GM18520 (cell line): ENCODE measurements around the gene CARS1.

Experiments used
- ATAC-seq: cut with Tn5 transposase; IDR thresholded peaks from one replicate; pipeline ENCODE4 v1.9.1; 2021; ENCODE audit not compliant: unreplicated experiment

The CARS1 gene

GRCh38 chr11:2994336-2994730 lies 62.9 kb downstream of the CARS1 start:
- ATAC-seq: no peak

- ATAC-seq: no peak
Observed at GRCh38 chr11:2992997-2993325, 64.3 kb downstream of the CARS1 start.

GRCh38 chr11:2992234-2992996 lies 64.8 kb downstream of the CARS1 start, which contains the start of gene NAP1L4:
Gene NAP1L4 (minus strand): TSS chr11:2992329. CDS start chr11:2979220, 13,109 bp downstream.
- peak; percentile 84 for ATAC-seq

GRCh38 chr11:2991452-2992233 lies 65.6 kb downstream of the CARS1 start:
- ATAC-seq: no peak

- no peak for ATAC-seq
Observed at GRCh38 chr11:2990617-2991451, 66.4 kb downstream of the CARS1 start.

GRCh38 chr11:2989551-2989950 lies 67.7 kb downstream of the CARS1 start:
- no peak for ATAC-seq

- ATAC-seq: no peak
Observed at GRCh38 chr11:2989006-2989405, 68.2 kb downstream of the CARS1 start.

GRCh38 chr11:2987881-2988861 lies 69.1 kb downstream of the CARS1 start:
- no peak for ATAC-seq

- ATAC-seq: no peak
Observed at GRCh38 chr11:2983908-2984307, 73.3 kb downstream of the CARS1 start.

- ATAC-seq: no peak
Observed at GRCh38 chr11:2982214-2982613, 75.0 kb downstream of the CARS1 start.

GRCh38 chr11:2981130-2981529 lies 76.1 kb downstream of the CARS1 start:
- ATAC-seq: no peak

- ATAC-seq: no peak
Observed at GRCh38 chr11:2980168-2980840, 76.9 kb downstream of the CARS1 start.

- no peak for ATAC-seq
Observed at GRCh38 chr11:2977113-2977512, 80.1 kb downstream of the CARS1 start.

- ATAC-seq: no peak
Observed at GRCh38 chr11:2976294-2977063, 80.7 kb downstream of the CARS1 start.

GRCh38 chr11:2975594-2975993 lies 81.6 kb downstream of the CARS1 start:
- ATAC-seq: no peak

GRCh38 chr11:2974272-2974671 lies 83.0 kb downstream of the CARS1 start:
- ATAC-seq: no peak

- no peak for ATAC-seq
Observed at GRCh38 chr11:2968341-2968900, 88.8 kb downstream of the CARS1 start.

- ATAC-seq: no peak
Observed at GRCh38 chr11:2964782-2965181, 92.4 kb downstream of the CARS1 start.

- ATAC-seq: no peak
Observed at GRCh38 chr11:2963761-2964160, 93.5 kb downstream of the CARS1 start.
